GM12864 (cell line): Measurements from ENCODE around the gene MAP3K5.

Source experiments
- DNase-seq: peaks from one replicate; pipeline ENCODE4 v3.0.0-alpha.2; 2011; ENCODE audit warnings: low read depth
- H3K4me3 ChIP-seq: 2 replicates; pipeline ENCODE4 v1.5.1; 2011; ENCODE audit warnings: mild to moderate bottlenecking, low read depth, low read length, control low read depth
- CTCF ChIP-seq: IDR thresholded peaks from 2 replicates; pipeline ENCODE4 v1.5.1; 2011; ENCODE audit warnings: low read depth, mild to moderate bottlenecking, moderate library complexity, low read length, control low read depth, inconsistent platforms; ENCODE audit errors: missing control alignments

MAP3K5 gene

GRCh38 chr6:136552054-136552453 is 240.2 kb downstream of the MAP3K5 start:
- no peak overlapping the region for H3K4me3 ChIP-seq
- DNase-seq: no peak
- no peak for TF ChIP-seq CTCF

GRCh38 chr6:136551103-136551502 is 241.2 kb downstream of the MAP3K5 start:
- no peak for TF ChIP-seq CTCF
- H3K4me3 ChIP-seq: no peak overlapping the region
- DNase-seq: no peak

- no peak for DNase-seq
- peak within 1 kb of the TSS; percentile 62 for H3K4me3 ChIP-seq
- peak; percentile 77 for TF ChIP-seq CTCF
Observed at GRCh38 chr6:136550330-136551071, 241.8 kb downstream of the MAP3K5 start, which contains the start of gene MAP7. Gene MAP7 (minus strand): TSS chr6:136550422. CDS start chr6:136550408, 14 bp downstream.

- no peak for DNase-seq
- TF ChIP-seq CTCF: no peak
- peak overlapping the region; percentile 62 for H3K4me3 ChIP-seq
Observed at GRCh38 chr6:136550045-136550329, 242.3 kb downstream of the MAP3K5 start.

- peak overlapping the region; percentile 62 for H3K4me3 ChIP-seq
- TF ChIP-seq CTCF: no peak
- DNase-seq: no peak
Observed at GRCh38 chr6:136549300-136550044, 242.8 kb downstream of the MAP3K5 start.

GRCh38 chr6:136548582-136549299 is 243.5 kb downstream of the MAP3K5 start:
- no peak overlapping the region for H3K4me3 ChIP-seq
- no peak for DNase-seq
- TF ChIP-seq CTCF: no peak
